ENCODE data around the gene TMCO6.

DNA sequence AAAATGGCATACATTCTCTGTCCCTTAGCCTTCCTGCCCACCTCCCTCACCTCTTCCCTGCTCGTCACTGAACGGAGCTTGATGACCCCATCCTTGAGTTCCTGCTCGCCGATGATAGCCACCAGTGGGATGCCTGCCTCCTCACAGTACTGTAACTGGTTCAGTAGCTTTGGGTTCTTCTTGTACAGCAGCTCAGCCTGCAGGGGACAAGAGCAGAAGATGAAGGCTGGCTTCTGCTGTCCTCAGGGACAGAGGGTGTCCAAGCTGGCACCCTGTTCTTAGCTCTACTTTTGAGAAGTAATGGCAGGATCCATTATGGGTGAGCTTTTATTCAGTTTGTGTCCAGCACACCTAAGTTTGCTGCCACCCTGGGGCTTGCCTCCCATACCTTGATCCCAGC, 35.4 kb downstream of the TMCO6 start:
- TF ChIP-seq, protein P1, sequence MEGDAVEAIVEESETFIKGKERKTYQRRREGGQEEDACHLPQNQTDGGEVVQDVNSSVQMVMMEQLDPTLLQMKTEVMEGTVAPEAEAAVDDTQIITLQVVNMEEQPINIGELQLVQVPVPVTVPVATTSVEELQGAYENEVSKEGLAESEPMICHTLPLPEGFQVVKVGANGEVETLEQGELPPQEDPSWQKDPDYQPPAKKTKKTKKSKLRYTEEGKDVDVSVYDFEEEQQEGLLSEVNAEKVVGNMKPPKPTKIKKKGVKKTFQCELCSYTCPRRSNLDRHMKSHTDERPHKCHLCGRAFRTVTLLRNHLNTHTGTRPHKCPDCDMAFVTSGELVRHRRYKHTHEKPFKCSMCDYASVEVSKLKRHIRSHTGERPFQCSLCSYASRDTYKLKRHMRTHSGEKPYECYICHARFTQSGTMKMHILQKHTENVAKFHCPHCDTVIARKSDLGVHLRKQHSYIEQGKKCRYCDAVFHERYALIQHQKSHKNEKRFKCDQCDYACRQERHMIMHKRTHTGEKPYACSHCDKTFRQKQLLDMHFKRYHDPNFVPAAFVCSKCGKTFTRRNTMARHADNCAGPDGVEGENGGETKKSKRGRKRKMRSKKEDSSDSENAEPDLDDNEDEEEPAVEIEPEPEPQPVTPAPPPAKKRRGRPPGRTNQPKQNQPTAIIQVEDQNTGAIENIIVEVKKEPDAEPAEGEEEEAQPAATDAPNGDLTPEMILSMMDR (IDR thresholded peaks at IDR 0.05): no peak
- no peak for TF ChIP-seq ZFX (IDR thresholded peaks at IDR 0.05; ENCODE audit: borderline replicate concordance)
